ENCODE results near the gene SVEP1.

Gene SVEP1

DNA sequence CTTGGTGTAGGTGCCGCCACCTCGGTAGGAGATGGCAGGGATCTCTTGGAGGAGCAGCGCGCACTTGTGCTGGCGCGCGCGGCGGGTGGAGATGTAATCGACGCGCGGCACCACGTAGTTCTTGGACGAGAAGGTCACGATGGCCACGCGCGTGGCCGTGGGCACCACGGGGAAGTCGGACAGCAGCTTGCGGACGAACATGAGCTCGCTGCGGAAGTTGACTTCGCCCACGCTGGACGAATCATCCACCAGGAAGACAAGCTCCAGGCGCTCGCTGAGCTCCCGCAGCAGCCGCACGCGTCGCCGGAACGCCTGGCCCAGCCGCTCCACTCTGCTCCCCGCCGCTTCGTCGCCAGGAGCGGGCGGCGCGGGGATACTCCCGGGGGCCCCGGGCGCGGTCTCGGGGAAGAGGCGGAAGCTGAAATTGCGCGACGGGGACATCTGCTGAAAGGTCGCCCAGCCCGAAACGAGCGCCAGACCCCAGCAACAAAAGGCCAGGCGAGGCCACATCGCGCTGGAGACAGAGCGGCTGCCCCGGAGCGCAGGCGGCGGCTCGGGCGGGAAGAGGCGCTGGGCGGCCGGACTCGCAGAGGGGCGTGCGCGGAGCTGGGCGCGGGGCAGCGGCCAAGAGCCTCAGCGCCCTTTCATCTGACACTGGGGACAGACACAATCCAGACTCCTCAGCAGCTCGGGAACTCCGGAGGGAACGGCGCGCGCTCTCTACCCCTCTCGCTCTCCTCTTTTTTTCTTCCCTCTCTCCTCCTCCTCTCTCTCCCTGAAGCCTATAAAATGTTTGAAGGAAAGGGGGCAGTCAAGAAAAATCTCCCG lies at the start of gene SVEP1:
TSS of gene SVEP1 (minus strand) at position 708 of the 828 bp plus-strand sequence. CDS start at position 510, 198 bp downstream.
- no peak for TF ChIP-seq SNAI2 (CRISPR knock-in tag; IDR thresholded peaks at IDR 0.05)
- TF ChIP-seq TCF4 (CRISPR knock-in tag; IDR thresholded peaks at IDR 0.05; ENCODE audit: borderline replicate concordance): no peak
- TF ChIP-seq ZFP30 (CRISPR knock-in tag; IDR thresholded peaks at IDR 0.05): no peak
- TF ChIP-seq, protein P1, sequence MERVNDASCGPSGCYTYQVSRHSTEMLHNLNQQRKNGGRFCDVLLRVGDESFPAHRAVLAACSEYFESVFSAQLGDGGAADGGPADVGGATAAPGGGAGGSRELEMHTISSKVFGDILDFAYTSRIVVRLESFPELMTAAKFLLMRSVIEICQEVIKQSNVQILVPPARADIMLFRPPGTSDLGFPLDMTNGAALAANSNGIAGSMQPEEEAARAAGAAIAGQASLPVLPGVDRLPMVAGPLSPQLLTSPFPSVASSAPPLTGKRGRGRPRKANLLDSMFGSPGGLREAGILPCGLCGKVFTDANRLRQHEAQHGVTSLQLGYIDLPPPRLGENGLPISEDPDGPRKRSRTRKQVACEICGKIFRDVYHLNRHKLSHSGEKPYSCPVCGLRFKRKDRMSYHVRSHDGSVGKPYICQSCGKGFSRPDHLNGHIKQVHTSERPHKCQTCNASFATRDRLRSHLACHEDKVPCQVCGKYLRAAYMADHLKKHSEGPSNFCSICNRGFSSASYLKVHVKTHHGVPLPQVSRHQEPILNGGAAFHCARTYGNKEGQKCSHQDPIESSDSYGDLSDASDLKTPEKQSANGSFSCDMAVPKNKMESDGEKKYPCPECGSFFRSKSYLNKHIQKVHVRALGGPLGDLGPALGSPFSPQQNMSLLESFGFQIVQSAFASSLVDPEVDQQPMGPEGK (CRISPR knock-in tag; IDR thresholded peaks at IDR 0.05; ENCODE audit: borderline replicate concordance): no peak
- TF ChIP-seq ZNF70 (CRISPR knock-in tag; IDR thresholded peaks at IDR 0.05): no peak
- no peak for TF ChIP-seq BACH2 (CRISPR knock-in tag; IDR thresholded peaks at IDR 0.05; ENCODE audit: borderline replicate concordance)
- TF ChIP-seq ZNF565 (CRISPR knock-in tag; conservative IDR thresholded peaks at IDR 0.05; ENCODE audit: low read depth): no peak
- no peak for TF ChIP-seq ARNTL (CRISPR knock-in tag; IDR thresholded peaks at IDR 0.05; ENCODE audit: borderline replicate concordance, low read depth)
- no peak for TF ChIP-seq TOX (CRISPR knock-in tag; IDR thresholded peaks at IDR 0.05; ENCODE audit: borderline replicate concordance)
- TF ChIP-seq GLIS3 (CRISPR knock-in tag; IDR thresholded peaks at IDR 0.05): no peak
- no peak for TF ChIP-seq ZNF8 (CRISPR knock-in tag; IDR thresholded peaks at IDR 0.05)
- TF ChIP-seq ZC3H10 (CRISPR knock-in tag; IDR thresholded peaks at IDR 0.05): no peak
- peak; percentile 75 for ATAC-seq

DNA sequence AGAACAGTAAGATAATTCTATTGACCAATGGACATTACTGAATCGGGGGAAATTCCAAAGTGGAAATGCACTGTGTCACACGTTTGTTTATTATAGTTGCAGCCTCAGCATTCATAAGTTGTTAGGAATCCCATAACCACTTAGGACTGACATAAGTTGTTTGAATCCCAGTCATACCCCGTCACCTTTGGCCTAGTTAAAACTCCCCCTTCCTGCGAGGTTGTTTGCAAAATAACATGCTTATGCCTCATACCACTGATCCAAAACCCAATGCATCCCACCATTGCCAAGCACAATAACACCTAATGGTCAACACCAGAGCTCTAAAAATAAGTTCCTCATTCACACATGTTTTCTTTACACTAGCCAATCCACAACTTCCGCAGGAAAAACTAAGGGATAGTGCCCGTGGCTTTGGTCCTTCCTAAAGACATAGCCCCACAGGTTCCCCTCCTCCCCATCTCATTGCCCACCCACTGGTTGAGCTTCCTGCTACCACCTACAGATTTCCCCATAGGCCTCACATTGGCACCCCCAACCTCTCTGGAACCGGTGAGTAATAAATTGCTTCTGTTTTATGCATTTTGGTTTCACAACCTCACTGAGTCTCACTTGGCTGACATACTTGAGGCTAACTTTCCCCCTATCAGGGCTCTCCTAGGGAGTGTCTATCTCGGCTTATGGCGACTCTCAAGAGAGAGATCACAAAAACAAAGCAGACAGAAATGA lies 46.7 kb upstream of the SVEP1 start:
- TF ChIP-seq, protein P2, sequence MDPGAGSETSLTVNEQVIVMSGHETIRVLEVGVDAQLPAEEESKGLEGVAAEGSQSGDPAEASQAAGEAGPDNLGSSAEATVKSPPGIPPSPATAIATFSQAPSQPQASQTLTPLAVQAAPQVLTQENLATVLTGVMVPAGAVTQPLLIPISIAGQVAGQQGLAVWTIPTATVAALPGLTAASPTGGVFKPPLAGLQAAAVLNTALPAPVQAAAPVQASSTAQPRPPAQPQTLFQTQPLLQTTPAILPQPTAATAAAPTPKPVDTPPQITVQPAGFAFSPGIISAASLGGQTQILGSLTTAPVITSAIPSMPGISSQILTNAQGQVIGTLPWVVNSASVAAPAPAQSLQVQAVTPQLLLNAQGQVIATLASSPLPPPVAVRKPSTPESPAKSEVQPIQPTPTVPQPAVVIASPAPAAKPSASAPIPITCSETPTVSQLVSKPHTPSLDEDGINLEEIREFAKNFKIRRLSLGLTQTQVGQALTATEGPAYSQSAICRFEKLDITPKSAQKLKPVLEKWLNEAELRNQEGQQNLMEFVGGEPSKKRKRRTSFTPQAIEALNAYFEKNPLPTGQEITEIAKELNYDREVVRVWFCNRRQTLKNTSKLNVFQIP (CRISPR knock-in tag; IDR thresholded peaks at IDR 0.05; ENCODE audit: borderline replicate concordance, low read depth): no peak
- TF ChIP-seq RARB (CRISPR knock-in tag; IDR thresholded peaks at IDR 0.05) (no peak), ARNTL (CRISPR knock-in tag; IDR thresholded peaks at IDR 0.05; ENCODE audit: borderline replicate concordance, low read depth) (no peak), ZNF565 (CRISPR knock-in tag; conservative IDR thresholded peaks at IDR 0.05; ENCODE audit: low read depth) (no peak), PPARA (CRISPR knock-in tag; IDR thresholded peaks at IDR 0.05; ENCODE audit: borderline replicate concordance) (no peak), GLIS3 (CRISPR knock-in tag; IDR thresholded peaks at IDR 0.05) (no peak), ZFP3 (CRISPR knock-in tag; IDR thresholded peaks at IDR 0.05) (no peak), ZNF70 (CRISPR knock-in tag; IDR thresholded peaks at IDR 0.05) (no peak), BACH2 (CRISPR knock-in tag; IDR thresholded peaks at IDR 0.05; ENCODE audit: borderline replicate concordance) (no peak), TCF4 (CRISPR knock-in tag; IDR thresholded peaks at IDR 0.05; ENCODE audit: borderline replicate concordance) (no peak), OSR1 (CRISPR knock-in tag; IDR thresholded peaks at IDR 0.05) (no peak)
- TF ChIP-seq, protein P3, sequence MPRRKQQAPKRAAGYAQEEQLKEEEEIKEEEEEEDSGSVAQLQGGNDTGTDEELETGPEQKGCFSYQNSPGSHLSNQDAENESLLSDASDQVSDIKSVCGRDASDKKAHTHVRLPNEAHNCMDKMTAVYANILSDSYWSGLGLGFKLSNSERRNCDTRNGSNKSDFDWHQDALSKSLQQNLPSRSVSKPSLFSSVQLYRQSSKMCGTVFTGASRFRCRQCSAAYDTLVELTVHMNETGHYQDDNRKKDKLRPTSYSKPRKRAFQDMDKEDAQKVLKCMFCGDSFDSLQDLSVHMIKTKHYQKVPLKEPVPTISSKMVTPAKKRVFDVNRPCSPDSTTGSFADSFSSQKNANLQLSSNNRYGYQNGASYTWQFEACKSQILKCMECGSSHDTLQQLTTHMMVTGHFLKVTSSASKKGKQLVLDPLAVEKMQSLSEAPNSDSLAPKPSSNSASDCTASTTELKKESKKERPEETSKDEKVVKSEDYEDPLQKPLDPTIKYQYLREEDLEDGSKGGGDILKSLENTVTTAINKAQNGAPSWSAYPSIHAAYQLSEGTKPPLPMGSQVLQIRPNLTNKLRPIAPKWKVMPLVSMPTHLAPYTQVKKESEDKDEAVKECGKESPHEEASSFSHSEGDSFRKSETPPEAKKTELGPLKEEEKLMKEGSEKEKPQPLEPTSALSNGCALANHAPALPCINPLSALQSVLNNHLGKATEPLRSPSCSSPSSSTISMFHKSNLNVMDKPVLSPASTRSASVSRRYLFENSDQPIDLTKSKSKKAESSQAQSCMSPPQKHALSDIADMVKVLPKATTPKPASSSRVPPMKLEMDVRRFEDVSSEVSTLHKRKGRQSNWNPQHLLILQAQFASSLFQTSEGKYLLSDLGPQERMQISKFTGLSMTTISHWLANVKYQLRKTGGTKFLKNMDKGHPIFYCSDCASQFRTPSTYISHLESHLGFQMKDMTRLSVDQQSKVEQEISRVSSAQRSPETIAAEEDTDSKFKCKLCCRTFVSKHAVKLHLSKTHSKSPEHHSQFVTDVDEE (CRISPR knock-in tag; IDR thresholded peaks at IDR 0.05): no peak
- no peak for ATAC-seq

DNA sequence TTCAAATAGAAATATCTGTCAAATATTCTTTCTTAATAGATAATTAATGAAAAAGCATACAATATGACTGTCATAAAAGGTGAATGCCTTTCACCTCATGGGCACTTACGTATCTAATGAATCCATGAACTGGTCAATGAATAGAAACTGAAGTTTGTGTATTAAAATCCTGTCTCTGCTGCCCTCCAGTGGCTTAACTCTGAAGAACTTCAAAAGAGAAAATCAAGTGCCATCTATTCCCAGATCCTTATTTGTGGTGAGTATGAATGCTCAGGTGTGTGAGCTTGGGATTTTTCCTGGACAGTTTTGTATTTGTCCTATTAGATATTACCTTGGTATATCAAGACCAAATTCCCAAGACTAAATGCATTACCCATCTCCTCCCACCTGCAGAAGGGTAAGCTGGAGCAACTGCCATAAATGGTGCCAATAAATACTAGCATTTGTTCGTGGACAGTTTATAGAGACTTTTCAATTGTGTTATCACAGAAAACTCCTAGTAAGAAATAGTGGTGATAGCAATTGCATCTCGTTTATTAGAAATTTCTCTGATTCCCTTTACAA lies 44.0 kb upstream of the SVEP1 start:
- no peak for TF ChIP-seq ZFP3 (CRISPR knock-in tag; IDR thresholded peaks at IDR 0.05)
- TF ChIP-seq, protein P4, sequence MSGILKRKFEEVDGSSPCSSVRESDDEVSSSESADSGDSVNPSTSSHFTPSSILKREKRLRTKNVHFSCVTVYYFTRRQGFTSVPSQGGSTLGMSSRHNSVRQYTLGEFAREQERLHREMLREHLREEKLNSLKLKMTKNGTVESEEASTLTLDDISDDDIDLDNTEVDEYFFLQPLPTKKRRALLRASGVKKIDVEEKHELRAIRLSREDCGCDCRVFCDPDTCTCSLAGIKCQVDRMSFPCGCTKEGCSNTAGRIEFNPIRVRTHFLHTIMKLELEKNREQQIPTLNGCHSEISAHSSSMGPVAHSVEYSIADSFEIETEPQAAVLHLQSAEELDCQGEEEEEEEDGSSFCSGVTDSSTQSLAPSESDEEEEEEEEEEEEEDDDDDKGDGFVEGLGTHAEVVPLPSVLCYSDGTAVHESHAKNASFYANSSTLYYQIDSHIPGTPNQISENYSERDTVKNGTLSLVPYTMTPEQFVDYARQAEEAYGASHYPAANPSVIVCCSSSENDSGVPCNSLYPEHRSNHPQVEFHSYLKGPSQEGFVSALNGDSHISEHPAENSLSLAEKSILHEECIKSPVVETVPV (CRISPR knock-in tag; IDR thresholded peaks at IDR 0.05): no peak
- peak; percentile 82 for ATAC-seq

Measured in SK-N-SH treated with all-trans-retinoic acid at 6 μM for 48 hours (cell line).